Posterior vena cava (tissue), 2 donors: ENCODE results near the gene EREG. TPM values are rescaled to one million over a fixed set of nuclear protein-coding genes. Genes with fewer than 3 reads are reported as not detected.
A peak's percentile ranks its signal among the peaks of the same experiment; 100 is the strongest.
"Not testable (repeated sequence)": the region's sequence is repeated elsewhere in the genome, so short reads cannot be mapped to it uniquely, and the experiment has no call there.

Experiments used
- DNase-seq: peaks from one replicate; pipeline ENCODE4 v3.0.0-alpha.2; 2020; ENCODE audit warnings: low spot score
- intact Hi-C, 2 donors: fragments of 100-400 bp; cut with DNase I; formaldehyde crosslinking; loops; one replicate each; pipeline versions ENCODE4 v1.14.1 to v1.14.2; 2022 to 2023
- total RNA-seq, 2 donors: library from RNA; stranded (reverse); fragmentation: NEBNext Ultra II Directional; extraction: Animal tissue kit (Norgen Biotek cat#: 25700); gene quantifications; one replicate each; pipeline ENCODE4 v1.2.1, GENCODE V29; 2021
- donor health status: DM: yes; HTN: yes; CAD: no.
- donor health status: DM: yes; HTN: yes; CAD: no.

The EREG gene
- total RNA-seq, 2 donors from 2014 or later = 0.29 to 0.37 TPM

- DNase-seq = no peak
- intact Hi-C loops = loop anchor here (5.0 to 10.0 kb wide), 2 partner anchors 294 to 296 kb away; no protein-coding TSS in a partner anchor
Observed at GRCh38 chr4:74378573-74378972, 13.6 kb downstream of the EREG start.

- DNase-seq = no peak
- intact Hi-C loops = loop anchor here (5.0 to 10.0 kb wide), 2 partner anchors 292 to 295 kb away; no protein-coding TSS in a partner anchor
Observed at GRCh38 chr4:74379912-74380311, 15.0 kb downstream of the EREG start.

GRCh38 chr4:74385386-74385785 lies 20.4 kb downstream of the EREG start:
- intact Hi-C loops = no loop called here
- DNase-seq = no peak

GRCh38 chr4:74386159-74386558 lies 21.2 kb downstream of the EREG start:
- intact Hi-C loops = no loop called here
- DNase-seq = no peak

GRCh38 chr4:74387790-74388189 lies 22.8 kb downstream of the EREG start:
- no peak for DNase-seq
- intact Hi-C loops = no loop called here

- intact Hi-C loops = no loop called here
- DNase-seq = no peak
Observed at GRCh38 chr4:74389494-74389893, 24.5 kb downstream of the EREG start.

- DNase-seq = no peak
- intact Hi-C loops = no loop called here
Observed at GRCh38 chr4:74390677-74391076, 25.7 kb downstream of the EREG start.

- intact Hi-C loops = no loop called here
- no peak for DNase-seq
Observed at GRCh38 chr4:74391346-74391745, 26.4 kb downstream of the EREG start.

GRCh38 chr4:74391890-74392475 lies 27.0 kb downstream of the EREG start:
- intact Hi-C loops = no loop called here
- DNase-seq = no peak

GRCh38 chr4:74394476-74395136 lies 29.7 kb downstream of the EREG start:
- intact Hi-C loops = no loop called here
- DNase-seq = no peak

GRCh38 chr4:74395633-74396032 lies 30.7 kb downstream of the EREG start:
- intact Hi-C loops = no loop called here
- DNase-seq = no peak

- intact Hi-C loops = no loop called here
- DNase-seq = no peak
Observed at GRCh38 chr4:74397748-74398426, 32.9 kb downstream of the EREG start.

GRCh38 chr4:74398894-74399589 lies 34.1 kb downstream of the EREG start:
- intact Hi-C loops = not testable (repeated sequence)
- peak; percentile 82 for DNase-seq

- intact Hi-C loops = no loop called here
- no peak for DNase-seq
Observed at GRCh38 chr4:74400395-74400794, 35.5 kb downstream of the EREG start.

- intact Hi-C loops = no loop called here
- no peak for DNase-seq
Observed at GRCh38 chr4:74402692-74403456, 37.9 kb downstream of the EREG start.

- no peak for DNase-seq
- intact Hi-C loops = no loop called here
Observed at GRCh38 chr4:74407891-74408290, 42.9 kb downstream of the EREG start.

GRCh38 chr4:74408639-74409038 lies 43.7 kb downstream of the EREG start:
- no peak for DNase-seq
- intact Hi-C loops = no loop called here

- no peak for DNase-seq
- intact Hi-C loops = no loop called here
Observed at GRCh38 chr4:74410272-74410671, 45.3 kb downstream of the EREG start.

GRCh38 chr4:74412225-74412624 lies 47.3 kb downstream of the EREG start:
- intact Hi-C loops = no loop called here
- DNase-seq = no peak
